SHP77 (cell line): ENCODE measurements around the gene INSRR.
A peak's percentile ranks its signal among the peaks of the same experiment; 100 is the strongest.

ENCODE experiments used
- DNase-seq, 2 experiments: peaks; one replicate each; lab custom pipeline; 2025; lab: John Stamatoyannopoulos, UW

Gene INSRR

DNA sequence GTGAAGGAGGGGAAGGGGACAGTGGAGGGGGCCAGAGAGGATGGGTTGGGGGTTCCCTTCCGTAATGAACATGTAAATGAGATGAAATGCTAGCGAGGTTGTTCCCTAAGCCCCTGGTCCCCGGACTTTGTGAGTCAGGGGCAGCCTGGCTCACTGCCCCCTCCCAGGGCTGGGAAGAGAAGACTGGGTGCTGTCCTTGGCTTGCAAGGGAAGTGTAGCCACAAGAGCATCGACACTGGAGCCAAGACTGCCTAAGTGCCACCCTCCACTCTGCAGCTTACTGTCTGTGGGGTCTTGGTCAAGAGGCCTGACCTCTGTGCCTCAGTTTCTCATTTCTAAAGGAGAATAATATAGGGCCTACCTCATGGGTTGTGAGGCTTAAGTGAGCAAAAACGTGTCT is 35.1 kb upstream of the INSRR start:
- DNase-seq, result no peak

GRCh38 chr1:156893048-156893953 is 34.4 kb upstream of the INSRR start, which contains the start of gene PEAR1:
Gene PEAR1 (plus strand): TSS chr1:156893718. CDS start chr1:156903927, 10,209 bp downstream.
- no peak for DNase-seq

GRCh38 chr1:156892190-156893047 is 33.5 kb upstream of the INSRR start:
- DNase-seq, result peak; percentile 84 to 92

- DNase-seq, result peak; percentile 75 to 90
These were observed 31.1 kb upstream of the INSRR start for GRCh38 chr1:156889802-156890580.

DNA sequence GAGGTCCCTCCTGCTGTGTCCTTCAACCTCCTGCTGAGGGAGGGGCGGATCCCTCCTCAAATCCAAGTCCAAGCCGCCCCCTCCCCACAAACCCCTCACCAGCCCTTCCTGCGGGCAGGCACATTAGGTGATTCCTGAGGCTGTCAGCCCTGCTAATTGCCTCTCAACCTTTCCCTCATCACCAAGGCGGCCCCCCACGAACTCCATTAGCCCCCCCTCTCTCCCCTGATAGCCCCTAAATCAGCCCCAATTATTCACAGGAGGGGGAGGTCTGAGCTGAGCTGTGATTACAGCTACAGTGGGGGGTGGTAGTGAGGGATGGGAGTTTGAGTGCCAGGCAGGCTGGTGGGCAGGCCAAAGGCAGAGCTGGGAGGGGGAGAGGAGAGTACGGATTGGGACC is 28.8 kb upstream of the INSRR start:
- DNase-seq, result no peak

DNA sequence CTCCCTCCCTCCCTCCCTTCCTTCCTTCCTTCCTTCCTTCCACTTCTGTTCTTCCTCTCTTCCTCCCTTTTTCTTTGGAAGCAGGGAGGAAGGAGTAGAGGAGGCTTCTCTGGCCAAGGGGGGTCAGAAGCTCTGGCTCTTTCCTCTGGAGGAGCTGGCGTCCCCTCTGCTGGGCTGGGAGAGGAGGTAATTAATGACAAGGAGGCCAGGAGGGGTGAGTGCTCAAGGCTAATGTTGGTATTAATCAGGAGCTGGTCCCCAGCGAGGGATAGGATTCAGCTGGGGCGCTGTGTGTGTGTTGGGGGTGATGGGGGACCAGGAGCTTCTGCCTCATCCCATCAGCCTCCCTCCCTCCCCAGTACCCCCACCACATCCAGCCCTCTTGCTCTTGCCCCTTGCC is 28.4 kb upstream of the INSRR start:
- no peak for DNase-seq

GRCh38 chr1:156886583-156887281 is 27.8 kb upstream of the INSRR start:
- no peak for DNase-seq

DNA sequence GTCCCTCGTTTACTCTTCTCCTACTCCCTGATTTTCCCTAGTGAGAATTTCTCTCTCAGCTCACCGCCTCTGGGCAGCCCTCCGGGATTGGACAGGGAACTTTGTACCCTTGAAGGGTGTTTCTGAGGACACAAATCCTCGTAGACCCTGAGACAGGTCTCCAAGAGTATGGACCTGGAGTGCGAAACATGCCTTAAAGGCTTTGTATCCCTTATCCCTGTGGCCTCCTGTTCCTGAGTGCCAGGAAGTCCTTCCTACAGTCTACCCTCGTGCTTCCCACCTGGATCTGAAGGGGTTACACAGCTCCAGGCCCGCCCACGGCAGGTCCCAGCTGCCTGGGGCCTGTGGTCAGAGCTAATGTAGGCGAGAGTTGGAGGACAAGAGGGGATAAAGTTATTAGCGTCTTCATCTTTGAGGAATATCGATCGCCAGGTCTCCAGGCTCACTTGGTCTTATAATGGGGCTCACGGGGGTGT is 27.0 kb upstream of the INSRR start:
- no peak for DNase-seq

- no peak for DNase-seq
These were observed 26.4 kb upstream of the INSRR start for GRCh38 chr1:156885314-156885713.

GRCh38 chr1:156884560-156885184 is 25.8 kb upstream of the INSRR start:
- DNase-seq, result no peak

DNA sequence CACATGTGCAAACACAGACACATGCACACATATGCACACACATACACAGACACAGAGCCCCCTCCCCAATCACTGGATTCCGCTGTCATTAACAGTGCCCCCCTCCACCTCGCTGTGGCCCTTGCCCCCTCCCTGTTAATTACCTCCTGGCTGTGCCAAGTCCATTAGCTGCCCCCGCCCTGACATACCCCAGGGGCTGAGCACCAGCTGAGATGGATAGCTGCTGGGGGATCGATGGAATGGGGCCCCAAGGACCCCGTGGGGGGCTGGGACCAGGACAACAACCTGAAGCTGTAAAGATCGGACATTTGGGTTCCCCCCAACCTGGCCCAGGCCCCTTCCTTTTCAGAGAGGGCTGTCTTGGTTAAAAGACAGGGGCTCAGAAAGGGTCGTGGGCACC is 25.0 kb upstream of the INSRR start:
- no peak for DNase-seq

GRCh38 chr1:156882543-156882942 is 23.6 kb upstream of the INSRR start:
- no peak for DNase-seq

DNA sequence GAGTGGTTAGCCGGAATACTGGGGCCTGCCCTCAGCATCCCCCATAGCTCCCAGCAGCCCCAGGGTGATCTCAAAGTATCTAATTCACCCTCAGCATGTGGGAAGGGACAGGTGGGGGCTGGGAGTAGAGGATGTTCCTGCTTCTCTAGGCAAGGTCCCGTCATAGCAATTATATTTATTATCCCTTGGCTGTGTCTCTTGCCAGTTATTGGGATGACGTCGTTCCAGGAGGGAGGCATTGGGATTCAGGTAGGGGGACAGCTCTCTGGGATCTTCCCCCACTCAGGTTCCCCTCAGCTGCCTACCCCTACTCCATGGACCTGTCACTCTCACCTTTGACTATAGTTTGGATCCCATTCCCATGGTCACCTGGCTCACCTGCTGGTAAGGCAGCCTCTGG is 22.7 kb upstream of the INSRR start:
- no peak for DNase-seq

- DNase-seq, result no peak
These were observed 22.2 kb upstream of the INSRR start for GRCh38 chr1:156881101-156881500.

GRCh38 chr1:156880473-156880872 is 21.6 kb upstream of the INSRR start:
- DNase-seq, result no peak

DNA sequence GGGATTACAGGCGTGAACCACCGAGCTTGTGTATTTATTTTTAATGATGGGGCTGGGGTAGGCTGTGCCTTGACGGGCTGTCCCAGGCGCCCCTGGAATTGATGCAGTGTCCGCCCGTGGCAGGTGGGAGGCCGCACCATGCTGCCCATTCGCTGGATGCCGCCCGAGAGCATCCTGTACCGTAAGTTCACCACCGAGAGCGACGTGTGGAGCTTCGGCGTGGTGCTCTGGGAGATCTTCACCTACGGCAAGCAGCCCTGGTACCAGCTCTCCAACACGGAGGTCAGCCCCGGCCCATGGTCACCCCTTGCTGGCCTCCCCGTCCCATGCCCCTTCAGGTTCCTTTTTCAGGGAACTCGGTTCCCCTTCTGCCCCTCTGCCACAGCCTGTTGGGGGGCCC is 21.0 kb upstream of the INSRR start:
- no peak for DNase-seq

GRCh38 chr1:156877433-156878170 is 18.7 kb upstream of the INSRR start:
- DNase-seq, result no peak

- DNase-seq, result no peak
These were observed 17.4 kb upstream of the INSRR start for GRCh38 chr1:156876281-156876680.

GRCh38 chr1:156875341-156875615 is 16.4 kb upstream of the INSRR start:
- DNase-seq, result no peak

GRCh38 chr1:156874572-156875340 is 15.8 kb upstream of the INSRR start:
- DNase-seq, result no peak
